HG02884 (cell line): ENCODE results near the gene TMEM179.

ENCODE experiments used
- ATAC-seq: cut with Tn5 transposase; IDR thresholded peaks from one replicate; pipeline ENCODE4 v1.9.1; 2021; ENCODE audit warnings: mild to moderate bottlenecking, moderate library complexity; ENCODE audit not compliant: unreplicated experiment

Gene TMEM179

GRCh38 chr14:104547310-104547997 is 57.1 kb downstream of the TMEM179 start:
- no peak for ATAC-seq

- ATAC-seq: no peak
Observed at GRCh38 chr14:104546591-104547309, 57.8 kb downstream of the TMEM179 start.

- no peak for ATAC-seq
Observed at GRCh38 chr14:104545942-104546501, 58.5 kb downstream of the TMEM179 start.

GRCh38 chr14:104545151-104545941 is 59.2 kb downstream of the TMEM179 start:
- ATAC-seq: no peak

- no peak for ATAC-seq
Observed at GRCh38 chr14:104544362-104544961, 60.1 kb downstream of the TMEM179 start.

GRCh38 chr14:104542871-104543830 is 61.4 kb downstream of the TMEM179 start:
- ATAC-seq: no peak

GRCh38 chr14:104541905-104542465 is 62.6 kb downstream of the TMEM179 start:
- no peak for ATAC-seq
